Muscle layer of duodenum (tissue), 2 donors: ENCODE results near the gene HIC2.
A peak's percentile ranks its signal among the peaks of the same experiment; 100 is the strongest.
"Not testable (repeated sequence)": the region's sequence is repeated elsewhere in the genome, so short reads cannot be mapped to it uniquely, and the experiment has no call there.

Source experiments
- H3K27ac ChIP-seq: one replicate; pipeline ENCODE4 v1.7.0; 2013; ENCODE audit warnings: mild to moderate bottlenecking, low read length
- H3K27me3 ChIP-seq: one replicate; pipeline ENCODE4 v1.7.0; 2013; ENCODE audit warnings: low read depth, mild to moderate bottlenecking, control low read depth, low read length
- H3K36me3 ChIP-seq, 2 donors: one replicate each; pipeline ENCODE4 v1.7.0; 2013; ENCODE audit warnings: low read length in 2 of 2, control low read depth in 1 of 2, mild to moderate bottlenecking in 1 of 2; ENCODE audit not compliant: insufficient read depth in 2 of 2, control insufficient read depth in 1 of 2
- H3K4me1 ChIP-seq, 2 donors: one replicate each; pipeline ENCODE4 v1.7.0; 2013; ENCODE audit warnings: low read length in 2 of 2, mild to moderate bottlenecking in 2 of 2, control low read depth in 1 of 2, moderate library complexity in 1 of 2; ENCODE audit not compliant: insufficient read depth in 2 of 2, control insufficient read depth in 1 of 2
- H3K4me3 ChIP-seq, 2 donors: one replicate each; pipeline ENCODE4 v1.7.0; 2013; ENCODE audit warnings: low read length in 2 of 2, low read depth in 1 of 2, mild to moderate bottlenecking in 1 of 2
- H3K9me3 ChIP-seq, 2 donors: one replicate each; pipeline ENCODE4 v1.7.0; 2013; ENCODE audit warnings: low read length in 2 of 2, control low read depth in 1 of 2, mild to moderate bottlenecking in 1 of 2; ENCODE audit not compliant: control insufficient read depth in 1 of 2
- donor health status: healthy.

HIC2 gene

DNA sequence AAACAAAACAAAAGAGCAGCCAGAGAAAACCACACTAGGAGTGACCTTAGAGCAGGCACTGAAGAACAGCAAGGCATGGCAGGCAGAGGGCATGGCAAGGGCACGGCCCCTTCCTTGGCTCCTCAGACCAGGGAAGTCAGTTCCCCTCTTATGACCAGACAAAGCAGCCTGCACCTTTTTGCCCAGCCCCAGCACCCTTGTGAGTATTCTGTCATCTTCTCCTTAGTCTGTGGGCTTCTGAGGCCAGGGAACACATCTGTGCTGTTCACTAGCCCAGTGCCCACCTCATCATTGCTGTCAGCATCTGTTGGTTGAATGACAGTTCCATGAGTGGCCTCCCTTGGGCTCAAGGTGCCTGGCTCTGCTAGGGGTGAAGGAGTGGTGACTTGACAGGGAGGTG lies 10.0 kb upstream of the HIC2 start:
- H3K4me1 ChIP-seq, H3K27me3 ChIP-seq, H3K36me3 ChIP-seq, H3K9me3 ChIP-seq, H3K27ac ChIP-seq, H3K4me3 ChIP-seq: not testable (repeated sequence)

DNA sequence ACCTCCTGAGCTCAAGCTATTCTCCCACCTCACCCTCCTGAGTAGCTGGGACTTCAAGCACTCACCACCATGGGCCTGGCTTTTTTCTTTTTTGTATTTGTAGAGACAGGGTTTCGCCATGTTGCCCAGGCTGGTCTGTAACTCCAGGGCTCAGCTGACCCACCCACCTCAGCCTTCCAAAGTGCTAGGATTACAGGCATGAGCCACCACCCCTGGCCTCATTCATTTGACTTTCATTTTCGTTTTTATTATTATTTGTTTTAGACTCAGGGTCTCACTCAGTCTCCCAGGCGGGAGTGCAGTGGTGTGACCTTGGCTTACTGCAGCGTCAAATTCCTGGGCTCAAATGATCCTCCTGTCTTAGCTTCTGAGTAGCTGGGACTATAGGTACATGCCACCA lies 9.4 kb upstream of the HIC2 start:
- H3K4me1 ChIP-seq, H3K9me3 ChIP-seq, H3K27me3 ChIP-seq, H3K36me3 ChIP-seq, H3K4me3 ChIP-seq, H3K27ac ChIP-seq: not testable (repeated sequence)

DNA sequence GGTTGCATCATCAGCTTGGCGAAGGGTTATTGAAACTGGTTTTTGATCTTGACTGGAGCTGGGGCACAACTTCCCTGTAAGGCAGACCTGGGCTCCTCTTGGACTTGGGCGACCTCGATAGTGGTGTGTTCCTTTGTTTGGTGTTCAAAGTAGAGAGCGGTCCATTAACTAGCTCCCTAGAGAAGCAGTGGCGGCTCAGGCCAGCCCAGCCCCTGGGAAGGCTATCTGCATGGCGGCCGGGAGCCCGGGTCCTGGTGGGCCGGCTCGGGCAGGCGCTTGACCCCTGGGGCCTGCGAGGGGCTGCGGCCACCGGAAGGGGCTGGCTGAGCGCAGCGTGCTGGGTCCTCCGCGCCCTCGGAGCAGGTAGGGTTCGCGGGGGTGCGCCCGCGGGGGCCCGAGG lies 796 bp upstream of the HIC2 start:
- not testable (repeated sequence) for H3K27ac ChIP-seq, H3K27me3 ChIP-seq, H3K9me3 ChIP-seq, H3K4me3 ChIP-seq, H3K4me1 ChIP-seq, H3K36me3 ChIP-seq

DNA sequence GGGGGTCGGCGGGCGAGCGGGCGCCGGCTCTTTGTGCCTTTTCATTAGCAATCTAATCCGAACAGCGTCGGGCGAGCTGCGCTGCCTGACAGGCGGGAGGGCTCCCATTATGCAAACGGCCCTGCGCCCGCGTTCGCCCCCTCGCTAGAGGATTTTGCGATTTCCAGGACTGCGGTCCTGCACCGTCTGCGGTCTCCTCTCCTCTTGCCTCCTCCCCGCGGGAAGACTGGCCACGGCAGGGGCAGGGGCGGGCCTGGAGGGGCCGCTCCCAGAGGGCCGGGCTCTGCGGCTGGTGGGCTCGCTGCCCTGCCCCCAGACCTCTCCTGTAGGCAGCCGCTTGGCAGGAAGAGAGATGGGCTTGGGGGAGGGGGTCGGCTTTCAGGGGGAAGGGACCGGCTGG lies 682 bp downstream of the HIC2 start:
- H3K9me3 ChIP-seq, H3K36me3 ChIP-seq, H3K27ac ChIP-seq, H3K4me1 ChIP-seq, H3K27me3 ChIP-seq: not testable (repeated sequence)
- peak overlapping the region in 1 of 2 donors; percentile 38 for H3K4me3 ChIP-seq

DNA sequence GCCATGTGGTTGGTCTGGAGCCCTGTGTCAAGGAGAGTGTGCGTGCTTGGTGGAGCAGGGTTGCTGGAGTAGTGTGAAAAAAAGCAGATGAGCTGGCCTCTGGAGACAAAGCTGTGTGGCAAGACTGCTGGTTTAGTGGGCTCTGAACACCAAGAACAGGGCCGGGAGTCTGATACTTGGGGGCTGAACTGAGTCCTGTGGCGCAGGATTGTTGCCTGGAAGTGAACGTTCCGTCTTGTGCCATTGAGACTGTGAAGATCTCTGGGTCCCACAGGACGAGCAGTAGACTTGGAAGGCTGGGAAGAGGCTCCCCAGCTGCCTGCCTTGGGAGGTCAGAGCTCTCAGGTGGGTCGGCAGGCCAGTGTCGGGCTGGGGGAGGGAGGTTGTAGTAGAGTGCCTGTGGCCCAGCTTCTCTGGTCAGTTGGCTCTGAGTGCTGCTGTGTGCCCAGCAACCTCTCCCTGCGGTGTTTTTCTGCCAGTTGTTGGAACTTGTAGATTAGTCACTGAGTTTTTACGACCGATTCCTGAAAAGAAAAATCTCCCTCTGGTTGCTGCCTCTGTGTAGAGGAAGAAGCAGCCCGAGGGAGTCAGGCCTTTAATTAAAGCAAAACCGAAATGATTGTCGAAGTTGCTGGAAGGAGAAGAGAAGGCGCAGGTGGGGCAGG lies 1.9 kb downstream of the HIC2 start:
- not testable (repeated sequence) for H3K4me3 ChIP-seq, H3K27ac ChIP-seq, H3K9me3 ChIP-seq, H3K4me1 ChIP-seq, H3K36me3 ChIP-seq, H3K27me3 ChIP-seq

DNA sequence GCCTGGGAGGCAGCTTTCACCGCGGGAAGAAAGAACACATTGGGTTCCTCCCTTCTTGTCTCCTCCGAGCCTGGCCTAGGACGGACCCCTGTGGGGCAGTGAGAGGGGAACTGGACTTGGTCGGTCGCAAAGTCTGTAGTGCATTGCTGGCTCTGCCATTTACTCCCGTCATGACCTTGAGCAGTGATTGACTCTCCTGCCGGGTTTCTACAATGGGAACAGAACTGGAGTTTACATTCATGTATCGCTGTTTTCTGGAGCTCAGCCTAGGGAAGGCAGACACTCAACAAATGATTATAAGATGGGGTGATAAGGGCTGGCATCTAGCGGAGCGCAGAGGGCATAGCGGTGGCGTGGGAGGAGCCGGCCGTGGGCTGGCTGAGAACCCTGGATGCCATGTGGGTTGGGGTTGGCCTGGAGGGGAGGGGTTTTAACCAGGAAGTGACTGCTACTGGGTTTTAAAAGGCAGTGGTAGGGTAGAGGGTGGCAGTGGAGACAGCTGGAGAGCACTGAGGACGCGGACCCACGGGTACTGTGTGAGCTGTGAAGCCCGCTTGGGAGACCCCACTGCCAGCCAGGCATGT lies 3.1 kb downstream of the HIC2 start:
- H3K4me3 ChIP-seq, H3K36me3 ChIP-seq, H3K4me1 ChIP-seq, H3K27ac ChIP-seq, H3K9me3 ChIP-seq, H3K27me3 ChIP-seq: not testable (repeated sequence)

DNA sequence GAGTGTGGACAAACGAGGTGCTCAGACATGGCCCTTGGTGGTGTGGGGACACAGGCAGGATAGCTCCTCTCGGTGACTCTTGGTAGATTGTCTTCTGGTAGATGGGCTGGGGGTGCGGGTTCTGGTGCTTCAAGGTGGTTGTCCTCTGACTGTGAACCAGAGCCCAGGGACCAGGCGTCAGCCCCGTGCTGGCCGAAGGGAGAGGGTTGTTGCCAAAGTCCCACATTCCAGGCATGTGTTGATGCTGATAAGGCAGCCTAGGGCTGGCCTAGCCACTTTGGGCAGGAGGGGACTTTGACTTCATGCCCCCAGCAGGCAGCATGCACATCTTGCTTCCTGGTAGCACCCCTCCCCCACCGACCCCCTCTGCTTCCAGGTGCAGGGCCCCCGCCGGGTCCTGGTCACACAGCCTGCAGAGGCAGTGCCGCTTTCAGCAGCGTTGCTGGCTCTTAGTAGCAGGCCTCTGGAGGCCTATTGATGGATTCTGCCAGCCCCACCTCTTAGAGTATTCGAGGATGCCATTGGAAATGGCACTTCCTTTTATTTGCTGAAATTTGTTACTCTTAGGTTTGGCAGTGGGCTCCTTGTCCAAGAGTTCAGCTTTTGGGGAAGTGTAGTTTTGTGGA lies 7.0 kb downstream of the HIC2 start:
- H3K27me3 ChIP-seq, H3K4me3 ChIP-seq, H3K36me3 ChIP-seq, H3K9me3 ChIP-seq, H3K27ac ChIP-seq, H3K4me1 ChIP-seq: not testable (repeated sequence)

DNA sequence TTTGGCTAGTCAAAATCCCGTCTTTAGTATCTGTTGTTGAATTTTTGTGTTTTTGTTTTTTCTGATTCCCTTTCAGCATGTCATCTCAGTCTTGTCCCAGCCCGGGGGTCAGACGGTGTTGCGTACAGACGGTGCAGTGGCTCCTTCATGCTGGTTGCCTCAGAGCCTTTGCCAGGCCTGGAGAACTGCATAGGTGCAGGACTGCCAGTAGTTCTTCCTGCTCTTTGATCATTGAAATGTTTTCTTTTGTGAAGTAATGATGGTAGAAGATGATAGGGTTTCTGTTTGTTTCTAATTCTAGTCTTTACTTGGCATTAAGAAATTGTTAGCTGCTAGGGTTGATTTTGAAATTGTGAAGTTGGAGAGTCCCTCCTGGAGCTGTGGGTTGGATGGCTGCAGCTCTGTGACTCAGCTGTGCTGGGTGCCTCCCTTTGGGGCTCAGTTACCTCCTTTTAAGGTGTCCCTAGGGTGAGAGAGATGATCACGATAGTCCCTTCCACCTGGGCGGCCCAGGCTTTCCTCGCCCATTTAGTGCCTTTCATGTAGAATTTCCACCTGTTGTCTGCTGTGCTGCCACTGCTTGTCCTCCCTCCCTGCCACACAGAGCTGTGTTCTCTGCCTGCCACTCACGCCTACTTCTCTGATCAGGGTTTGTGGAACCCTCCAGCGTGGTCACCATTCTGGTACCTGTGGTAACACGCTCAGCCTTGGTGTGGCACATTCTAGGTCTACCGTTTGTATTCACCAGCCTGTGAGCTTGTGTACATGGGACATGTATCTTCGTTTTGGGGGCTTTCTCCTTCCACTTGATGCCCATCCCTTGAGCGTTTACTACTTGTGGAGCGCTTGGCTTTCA lies 17.4 kb downstream of the HIC2 start:
- not testable (repeated sequence) for H3K27me3 ChIP-seq, H3K36me3 ChIP-seq, H3K4me1 ChIP-seq, H3K9me3 ChIP-seq, H3K27ac ChIP-seq, H3K4me3 ChIP-seq

DNA sequence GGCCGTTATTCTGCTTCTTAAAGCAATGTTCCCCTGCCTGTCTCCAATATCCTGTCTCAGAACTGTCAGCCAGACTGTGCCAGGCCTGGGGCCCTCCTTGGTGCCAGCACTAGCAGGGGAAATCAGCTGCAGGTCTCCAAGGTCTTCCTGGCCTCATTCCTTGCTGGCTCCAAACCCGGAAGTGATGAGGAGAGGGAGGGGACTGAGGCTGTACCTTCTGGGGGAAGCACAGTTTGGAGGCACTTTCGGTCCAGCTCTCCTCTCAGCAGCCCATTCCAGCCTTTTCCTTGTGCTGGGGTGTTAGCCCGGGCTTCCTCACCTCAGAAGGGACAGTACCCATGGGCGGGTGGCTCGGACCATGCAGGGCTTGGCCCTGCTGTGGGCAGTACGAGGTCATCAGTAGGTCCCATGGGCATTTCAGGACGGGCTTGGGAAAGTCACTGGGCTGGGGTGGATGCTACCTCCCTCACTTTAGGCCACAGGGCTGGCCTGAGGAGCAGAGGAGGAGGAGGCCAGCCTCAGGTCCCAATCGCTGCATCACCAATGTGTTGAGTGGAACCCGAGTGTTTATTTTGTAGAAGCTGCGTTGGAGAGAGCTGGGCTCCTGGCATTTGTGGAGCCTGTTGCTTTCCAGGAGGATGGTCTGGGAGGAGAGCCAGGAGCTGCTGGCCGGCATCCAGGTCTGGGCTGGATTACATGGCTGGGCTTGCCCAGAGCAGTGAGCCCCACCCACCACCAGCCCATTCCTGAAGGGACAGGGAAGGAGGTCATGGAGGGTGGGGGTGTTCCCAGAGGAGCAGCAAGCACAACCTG lies 19.0 kb downstream of the HIC2 start:
- not testable (repeated sequence) for H3K36me3 ChIP-seq, H3K27ac ChIP-seq, H3K9me3 ChIP-seq, H3K27me3 ChIP-seq, H3K4me1 ChIP-seq, H3K4me3 ChIP-seq

DNA sequence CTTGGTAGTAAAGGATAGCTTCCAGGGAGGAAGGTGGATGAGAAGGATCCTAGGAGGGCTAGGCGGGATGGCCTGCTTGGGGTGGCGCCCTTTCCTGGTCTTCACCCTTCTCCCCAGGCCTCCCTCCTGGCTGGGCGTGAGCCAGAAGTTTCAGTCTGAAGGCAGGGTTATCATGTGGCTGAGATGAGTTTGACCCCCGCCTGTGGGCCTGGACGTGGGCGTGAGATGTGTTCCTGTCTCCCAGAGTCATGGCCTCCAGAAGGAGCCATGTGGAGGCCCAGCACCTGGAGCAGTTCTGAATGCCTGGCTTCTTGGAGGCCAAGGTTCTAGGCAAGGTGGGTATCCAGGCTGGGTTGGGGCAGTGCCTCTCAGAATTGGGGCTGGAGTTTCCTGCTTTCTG lies 20.8 kb downstream of the HIC2 start:
- H3K36me3 ChIP-seq, H3K4me1 ChIP-seq, H3K27ac ChIP-seq, H3K27me3 ChIP-seq, H3K9me3 ChIP-seq, H3K4me3 ChIP-seq: not testable (repeated sequence)

DNA sequence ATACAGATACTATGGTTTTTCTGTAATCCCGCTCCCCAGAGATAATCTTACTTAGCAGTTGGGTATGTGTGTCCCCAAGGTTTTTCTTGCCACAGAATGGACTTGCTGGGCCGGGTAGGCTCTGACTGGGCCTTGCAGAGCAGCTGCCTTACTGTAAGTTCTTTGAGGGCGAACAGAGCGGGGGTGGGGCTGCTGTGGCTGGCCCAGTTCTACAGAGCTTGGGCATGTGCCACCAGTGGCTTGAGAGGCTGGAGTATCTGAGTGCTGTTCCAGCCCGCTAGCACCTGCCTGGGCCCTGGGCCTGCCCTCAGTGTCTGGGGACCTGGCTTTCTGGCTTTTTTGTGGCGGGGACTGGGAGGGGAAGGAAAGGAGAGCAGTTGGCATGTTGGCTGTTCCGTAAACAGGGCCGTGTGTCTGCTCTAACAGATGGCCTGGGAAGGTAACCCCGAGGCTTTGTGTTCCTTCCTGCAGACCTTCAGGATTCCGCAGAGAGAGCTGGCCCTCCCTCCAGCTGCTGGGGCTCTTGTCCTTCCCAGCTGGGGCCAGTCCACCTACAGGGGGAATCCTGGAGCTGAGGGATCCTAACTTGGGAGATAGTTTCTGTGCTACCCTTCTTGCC lies 23.0 kb downstream of the HIC2 start:
- H3K36me3 ChIP-seq, result not testable (repeated sequence)

More for the DNA sequence above, 23.0 kb downstream of the HIC2 start:
- not testable (repeated sequence) for H3K27me3 ChIP-seq, H3K4me1 ChIP-seq, H3K4me3 ChIP-seq, H3K9me3 ChIP-seq, H3K27ac ChIP-seq
